ENCODE data around the gene ST6GALNAC4. TPM values are rescaled to one million over a fixed set of nuclear protein-coding genes. Genes with fewer than 3 reads are reported as not detected.

The ST6GALNAC4 gene
- total and polyA plus RNA-seq, 9 of the 15 experiments (the other 6 are each of a cell fraction or from before 2014, with no cell fraction given): 2.6 to 43.1 (median 15.4) TPM

- TF ChIP-seq CSDE1 (IDR thresholded peaks at IDR 0.05): no peak
- peak; percentile 40 to 74; a peak in 1 of 4 replicates for TF ChIP-seq MAZ (CRISPR knock-in tag; conservative IDR thresholded peaks at IDR 0.05 in 1 of 2, IDR thresholded peaks at IDR 0.05 in 1 of 2)
- no peak for TF ChIP-seq ZNF57 (CRISPR knock-in tag; IDR thresholded peaks at IDR 0.05)
- TF ChIP-seq ZNF174 (CRISPR knock-in tag; IDR thresholded peaks at IDR 0.05): no peak
- TF ChIP-seq XRCC4 (IDR thresholded peaks at IDR 0.05; ENCODE audit: extremely low read depth, insufficient read depth, insufficient read length): no peak
- TF ChIP-seq RUNX1 (IDR thresholded peaks at IDR 0.05; ENCODE audit: low read depth): no peak
- no peak for TF ChIP-seq MCM2 (IDR thresholded peaks at IDR 0.05; ENCODE audit: low read depth)
- TF ChIP-seq RBM39 (optimal IDR thresholded peaks at IDR 0.05; ENCODE audit: low read depth, low read length): no peak
- TF ChIP-seq ZNF407 (IDR thresholded peaks at IDR 0.05; ENCODE audit: low read depth): no peak
- TF ChIP-seq HMGXB4 (CRISPR knock-in tag; IDR thresholded peaks at IDR 0.05): no peak
- TF ChIP-seq ZNF354B (CRISPR knock-in tag; IDR thresholded peaks at IDR 0.05): no peak
- no peak for TF ChIP-seq SMARCB1 (IDR thresholded peaks at IDR 0.05; ENCODE audit: insufficient read length, low read depth)
- TF ChIP-seq YY1 (IDR thresholded peaks at IDR 0.05; ENCODE audit: borderline replicate concordance in 1 of 3, control insufficient read depth in 1 of 3, extremely low read depth in 1 of 3, insufficient read depth in 3 of 3, insufficient read length in 1 of 3, insufficient replicate concordance in 2 of 3, low read depth in 1 of 3, low read length in 2 of 3): peak in 2 of 3 experiments; percentile 55 to 68
- TF ChIP-seq FOXJ2 (tag; IDR thresholded peaks at IDR 0.05): no peak
- TF ChIP-seq ZMIZ1 (IDR thresholded peaks at IDR 0.05; ENCODE audit: low read depth in 2 of 2, low read length in 2 of 2): no peak
These were observed 26.9 kb upstream of the ST6GALNAC4 start (continued) for GRCh38 chr9:127943731-127944144.
